HG03064 (cell line): ENCODE results near the gene TEPSIN.

Experiments used
- ATAC-seq: cut with Tn5 transposase; IDR thresholded peaks from one replicate; pipeline ENCODE4 v1.9.1; 2021; ENCODE audit warnings: low read depth; ENCODE audit not compliant: unreplicated experiment

TEPSIN gene

DNA sequence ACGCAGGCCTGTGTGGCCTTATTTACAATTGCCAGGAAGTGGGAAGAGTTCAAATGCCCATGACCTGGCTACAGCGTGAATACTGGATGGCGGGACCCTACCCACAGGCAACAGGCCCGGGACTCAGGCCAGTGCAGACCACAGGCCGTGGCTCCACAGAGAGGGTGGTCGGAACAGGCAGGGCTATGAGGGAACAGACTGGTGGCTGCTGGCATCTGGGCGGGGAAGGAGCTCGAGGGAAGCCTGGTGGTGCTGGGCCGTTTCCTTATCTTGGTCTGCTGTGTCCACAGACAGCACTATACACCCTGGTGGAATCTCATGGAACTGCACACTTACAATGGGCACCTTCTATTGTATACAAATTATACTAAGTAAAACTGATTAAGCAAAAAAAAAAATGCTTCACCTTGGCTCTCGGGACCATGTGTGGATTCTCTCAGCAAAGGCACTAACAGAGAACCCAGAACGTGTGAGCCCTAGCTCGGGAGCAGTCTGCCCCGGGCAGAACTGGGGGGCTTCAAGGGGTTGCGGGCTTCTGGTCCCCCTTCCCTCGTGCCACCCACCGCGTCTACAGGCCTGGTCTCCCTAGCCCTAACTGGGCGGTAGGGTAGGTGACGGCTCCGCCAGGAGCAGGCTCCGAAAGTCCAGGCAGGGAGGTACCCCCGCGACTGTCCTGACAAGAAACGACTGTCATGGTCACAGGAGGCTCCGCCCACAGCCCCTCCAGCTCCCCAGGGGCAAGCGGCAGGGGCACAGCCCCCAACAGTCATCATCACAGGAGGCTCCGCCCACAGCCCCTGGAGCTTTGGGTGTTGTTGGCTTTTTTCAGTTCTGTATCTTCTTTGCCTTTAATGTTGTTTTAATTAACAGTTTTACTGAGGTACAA, 37.9 kb downstream of the TEPSIN start:
- ATAC-seq, result no peak

DNA sequence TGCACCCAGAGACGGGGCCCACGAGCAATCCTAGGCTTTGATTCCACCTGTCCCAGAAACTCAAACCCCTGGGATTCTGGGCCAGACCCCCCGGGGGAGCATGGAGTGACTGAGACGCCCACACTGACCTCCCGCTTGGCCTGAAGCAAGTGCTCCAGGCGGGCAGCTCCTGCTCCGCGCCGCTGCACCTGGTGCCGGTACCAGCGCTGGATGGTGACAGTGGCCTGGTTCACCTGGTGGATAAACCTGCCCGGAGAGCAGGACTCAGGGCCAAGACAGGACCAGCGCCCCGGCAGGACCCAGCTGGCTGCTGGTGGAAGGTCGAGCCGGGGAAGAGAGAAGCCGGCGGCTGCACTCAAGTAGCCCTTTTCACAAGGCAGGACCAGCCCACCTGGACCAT, 38.7 kb downstream of the TEPSIN start:
- no peak for ATAC-seq

DNA sequence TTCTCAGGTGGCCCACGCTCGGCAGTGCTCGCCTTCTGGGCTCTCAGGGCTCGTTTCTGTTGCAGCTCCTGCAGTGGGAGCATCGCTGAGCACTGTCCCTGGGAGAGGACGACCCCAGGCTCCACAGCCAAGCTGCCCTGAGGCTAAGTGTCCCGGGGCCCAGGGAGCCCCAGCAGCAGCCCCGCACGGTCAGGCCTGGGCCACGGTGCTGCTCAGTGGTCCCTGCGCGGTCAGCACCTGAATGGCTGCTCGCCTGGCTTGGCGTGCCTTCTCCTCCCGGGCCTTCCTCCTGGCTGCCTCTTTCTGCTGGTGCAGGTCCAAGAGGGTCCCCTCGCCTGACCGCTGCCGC, 39.4 kb downstream of the TEPSIN start:
- no peak for ATAC-seq

DNA sequence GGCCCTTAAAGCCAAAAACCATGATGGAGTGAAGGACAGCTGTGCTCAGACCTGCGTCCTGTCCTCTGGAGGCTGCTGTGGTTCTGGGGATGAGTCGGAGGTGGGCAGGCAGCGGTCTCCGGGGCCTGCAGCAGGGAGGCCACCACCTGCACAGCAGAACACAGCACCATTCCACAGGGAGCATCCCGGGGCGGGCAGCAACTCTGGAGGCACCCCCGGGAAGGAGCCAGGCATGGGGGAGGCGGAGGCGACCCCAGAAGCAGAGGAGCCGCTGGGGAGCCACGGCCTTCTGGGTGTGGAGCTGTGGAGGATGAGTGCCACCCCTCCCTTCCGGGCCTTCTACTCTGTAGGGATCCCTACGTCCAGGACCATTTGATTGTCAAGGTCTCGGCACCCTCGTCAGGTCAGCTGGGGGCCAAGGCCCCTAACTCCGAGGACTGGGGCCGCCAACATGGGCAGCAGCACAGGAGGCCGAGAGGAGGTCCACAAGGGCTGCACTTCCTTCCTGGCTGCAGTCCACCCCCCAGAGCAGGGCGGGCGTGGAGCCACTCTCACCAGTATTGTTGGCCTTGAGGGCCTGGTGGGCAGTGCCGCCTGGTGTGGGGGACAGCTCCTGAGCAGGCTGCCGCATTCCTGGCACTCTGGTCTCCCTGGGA, 39.9 kb downstream of the TEPSIN start:
- ATAC-seq, result no peak

DNA sequence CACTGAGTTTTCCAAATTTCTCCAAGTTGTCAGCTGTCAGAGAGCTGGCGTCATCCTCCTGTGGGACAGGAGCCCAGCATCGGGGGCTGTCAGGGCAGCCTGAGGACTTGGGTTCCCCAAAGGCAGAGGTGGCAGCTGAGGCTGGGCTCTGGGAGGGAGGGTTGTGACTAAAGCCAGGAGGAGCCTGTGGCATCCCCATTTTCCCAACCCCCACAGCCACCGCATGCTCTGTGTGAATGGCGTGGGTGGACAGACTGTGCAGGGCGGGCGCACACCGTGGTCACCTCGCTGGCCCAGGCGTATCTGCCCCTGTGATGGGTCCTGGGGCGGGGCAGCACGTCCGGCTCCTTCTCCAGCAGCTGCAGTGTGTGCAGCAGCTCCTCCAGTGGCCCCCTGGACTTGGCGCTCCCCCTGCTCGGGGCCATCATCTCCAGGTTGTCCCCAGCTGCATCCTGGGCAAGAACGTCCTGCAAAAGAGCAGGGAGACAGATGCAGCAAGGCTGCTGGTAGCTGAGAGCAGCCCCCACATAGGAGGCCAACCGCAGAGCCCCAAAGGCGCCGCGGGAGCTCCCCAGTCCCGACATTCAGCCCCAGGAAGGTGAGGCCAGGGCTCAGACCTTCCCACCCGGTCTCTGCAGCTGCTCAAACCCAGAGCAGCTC, 40.9 kb downstream of the TEPSIN start:
- ATAC-seq, result no peak

DNA sequence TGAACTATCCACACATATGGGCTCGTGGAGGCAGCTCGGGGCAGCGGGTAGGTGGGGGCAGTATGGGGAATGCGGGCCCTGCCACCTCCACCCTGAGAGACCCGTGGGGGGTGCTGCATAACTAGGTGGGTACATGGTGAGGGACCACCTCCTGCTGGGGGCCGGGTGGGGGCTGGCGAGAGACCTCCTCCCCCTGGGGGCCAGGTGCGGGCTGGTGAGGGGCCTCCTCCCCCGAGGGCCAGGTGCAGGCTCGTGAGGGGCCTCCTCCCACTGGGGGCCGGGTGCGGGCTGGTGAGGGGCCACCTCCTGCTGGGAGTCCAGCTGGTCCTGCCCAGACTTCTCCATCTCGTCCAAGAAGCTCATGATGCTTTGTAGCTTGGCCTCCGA, 41.5 kb downstream of the TEPSIN start:
- ATAC-seq, result no peak

DNA sequence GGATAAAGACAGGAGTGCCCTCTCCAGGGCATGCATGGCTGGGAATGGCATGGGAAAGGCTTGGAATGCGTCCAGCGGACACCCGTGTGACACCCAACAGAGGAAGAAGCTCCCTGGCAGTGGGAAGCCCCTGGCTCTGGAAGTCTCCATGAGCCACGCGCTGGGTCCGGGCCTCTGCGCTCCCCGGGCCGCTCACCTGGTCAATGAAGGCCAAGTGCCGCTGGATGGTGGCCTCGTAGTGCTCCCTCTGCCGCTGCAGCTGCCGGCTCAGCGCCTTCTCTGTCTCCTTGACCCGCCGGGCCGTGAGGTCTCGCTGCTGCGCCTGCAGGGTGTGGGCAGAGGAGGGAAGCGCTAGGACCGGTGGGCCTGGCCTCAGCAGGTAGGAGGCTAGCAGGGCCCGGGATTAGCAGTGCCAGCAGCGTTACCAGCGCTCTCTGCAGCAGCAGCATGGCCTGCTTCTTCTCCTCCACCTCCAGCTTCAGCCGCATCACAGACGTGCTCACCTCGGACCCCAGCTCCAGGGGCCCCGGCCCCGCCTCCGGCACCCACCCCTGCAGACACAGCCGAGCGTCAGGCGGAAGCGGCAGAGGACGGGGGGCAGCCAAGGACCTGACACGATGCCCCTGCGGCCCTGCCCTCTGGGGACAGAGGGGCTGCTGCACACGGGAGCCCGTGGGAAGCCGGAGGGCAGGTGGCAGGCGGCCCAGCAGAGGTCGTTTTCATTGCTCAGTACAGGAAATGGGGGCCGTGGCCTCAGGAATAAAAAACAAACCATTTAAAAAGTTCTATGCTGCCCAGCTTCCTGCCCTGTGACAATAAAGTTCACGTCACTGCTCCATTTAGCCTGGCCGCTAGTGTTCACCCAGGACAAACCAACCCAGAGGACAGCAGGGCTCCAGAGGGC, 42.1 kb downstream of the TEPSIN start:
- ATAC-seq, result no peak

DNA sequence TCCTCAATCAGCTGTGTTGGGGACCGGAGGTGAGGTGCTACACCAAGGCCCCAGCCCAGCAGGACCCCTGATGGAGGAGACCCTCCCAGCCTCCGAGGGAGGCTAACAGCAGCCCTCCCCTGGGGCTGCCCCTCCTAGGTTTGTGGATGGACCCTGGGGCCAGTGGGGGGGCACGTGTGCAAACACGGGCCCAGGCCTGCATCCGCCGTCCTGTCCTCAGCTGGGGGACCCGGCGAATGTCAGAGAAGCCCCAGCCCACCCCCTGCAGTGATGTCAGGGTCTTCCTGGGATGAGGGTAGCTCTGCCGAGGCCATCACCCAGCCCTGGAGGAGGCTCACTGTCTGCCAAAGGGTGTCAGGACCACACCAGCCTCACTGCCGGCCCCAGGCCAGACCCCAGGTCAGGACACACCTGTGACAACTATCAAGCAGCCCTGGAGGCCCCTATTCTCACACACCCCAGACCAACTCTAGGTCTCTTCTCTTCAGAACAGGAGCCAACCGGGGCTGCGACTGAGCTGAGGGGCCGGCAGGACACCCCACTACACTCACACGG, 42.8 kb downstream of the TEPSIN start:
- no peak for ATAC-seq

DNA sequence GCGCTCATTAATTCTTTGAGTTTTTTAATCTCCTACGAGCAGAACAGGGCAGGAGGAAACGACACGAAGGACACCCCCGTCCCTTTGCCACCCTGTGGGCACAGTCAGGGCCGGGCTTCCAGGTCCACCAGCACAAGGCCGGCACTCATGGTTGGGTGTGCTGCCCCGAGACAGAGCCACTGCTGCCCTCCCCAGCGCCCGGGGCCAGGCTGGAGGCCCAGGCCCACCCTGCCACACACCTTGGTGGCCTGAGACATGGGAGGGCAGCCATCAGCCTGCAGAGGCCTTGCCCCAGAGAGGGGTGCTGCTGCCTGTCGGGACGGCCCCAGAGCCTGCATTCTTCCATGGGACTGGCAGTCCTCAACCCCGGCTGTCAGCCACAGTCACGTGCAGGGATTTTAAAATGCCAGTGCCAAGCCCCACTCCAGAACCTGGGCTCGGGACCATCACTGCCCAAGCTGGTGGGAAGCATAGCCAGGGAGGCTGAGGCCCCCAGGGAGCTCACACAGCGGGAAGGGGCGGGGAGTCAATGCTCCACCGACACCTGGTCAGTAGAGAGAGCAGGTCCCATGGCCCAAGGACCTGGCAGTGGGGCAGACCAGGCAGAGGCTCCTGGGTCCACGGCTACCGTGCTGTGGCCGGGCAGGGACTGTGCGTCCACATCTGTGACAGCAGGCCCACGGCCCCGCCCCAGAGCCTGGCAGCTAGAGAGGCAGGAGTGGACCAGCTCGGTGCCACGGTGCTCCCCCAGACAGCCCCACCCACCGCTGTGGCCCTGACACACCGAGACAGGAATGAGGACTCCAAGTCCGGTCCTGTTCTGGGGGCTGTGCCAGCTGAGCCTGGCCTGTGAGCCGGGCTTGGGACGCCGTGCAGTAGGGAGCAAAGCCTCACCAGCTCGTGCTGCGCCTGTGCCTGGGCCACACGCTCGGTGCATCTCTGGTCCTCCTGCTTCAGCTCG, 43.6 kb downstream of the TEPSIN start:
- no peak for ATAC-seq

DNA sequence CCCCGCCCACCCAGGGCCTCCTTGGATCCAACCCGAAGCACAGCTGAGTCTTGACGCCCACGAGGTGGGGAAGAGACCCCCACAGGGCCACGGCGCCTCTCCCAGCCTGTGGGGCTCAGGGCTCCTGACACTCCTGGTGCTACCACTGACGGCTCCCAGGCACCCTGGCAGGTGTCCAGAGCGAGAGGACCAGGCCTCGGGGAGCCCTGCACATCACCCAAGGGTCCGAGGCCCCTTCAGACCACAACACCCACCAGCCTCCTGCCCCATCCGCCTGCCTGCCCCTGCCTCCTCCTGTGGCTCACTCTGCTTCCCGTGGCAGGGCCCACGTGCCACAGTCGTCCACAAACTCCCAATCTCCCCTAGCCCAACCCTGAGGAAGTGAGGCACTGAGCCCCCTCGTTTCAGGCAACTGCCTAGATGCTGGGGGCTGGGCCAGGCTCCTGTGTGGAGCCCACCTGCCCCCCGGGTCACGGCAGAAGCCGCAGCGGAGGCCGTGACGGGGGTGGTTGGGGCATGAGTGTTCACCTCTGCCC, 44.6 kb downstream of the TEPSIN start:
- no peak for ATAC-seq

DNA sequence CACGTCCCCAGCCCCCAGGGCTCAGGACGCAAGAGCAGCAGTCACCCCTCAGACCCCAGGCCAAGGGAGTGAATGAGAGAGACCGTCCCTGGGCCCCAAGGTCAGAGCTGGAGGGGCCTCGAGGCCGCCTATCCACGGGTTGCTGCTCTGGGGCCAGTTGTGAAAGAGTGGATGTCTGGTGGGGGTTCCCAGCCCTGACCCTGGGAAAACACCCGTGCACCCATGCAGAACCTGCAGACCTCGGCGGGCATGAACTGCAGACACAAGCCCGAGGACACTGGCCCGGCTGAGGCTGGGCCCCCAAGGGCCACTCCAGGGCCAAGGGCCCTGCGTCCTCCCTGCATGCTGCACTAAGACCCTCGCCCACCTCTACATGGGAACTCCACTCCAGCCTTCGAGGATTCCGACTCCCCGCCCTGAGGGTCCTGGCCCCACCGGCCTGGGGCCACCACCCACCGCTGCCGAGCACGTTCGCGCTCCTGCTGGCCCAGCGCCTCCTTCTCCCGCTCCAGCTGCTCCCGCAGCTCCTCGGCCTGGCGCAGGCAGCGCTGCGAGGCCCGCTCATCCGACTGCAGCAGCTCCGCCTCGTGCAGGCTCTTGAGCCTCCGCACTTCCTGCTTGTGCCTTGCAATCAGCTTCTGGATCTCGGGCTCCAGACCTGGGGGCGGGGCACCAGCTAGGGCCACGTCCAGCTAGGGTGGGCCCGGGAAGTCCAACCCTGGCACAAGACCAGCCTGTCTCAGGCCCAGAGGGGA, 45.2 kb downstream of the TEPSIN start:
- no peak for ATAC-seq

DNA sequence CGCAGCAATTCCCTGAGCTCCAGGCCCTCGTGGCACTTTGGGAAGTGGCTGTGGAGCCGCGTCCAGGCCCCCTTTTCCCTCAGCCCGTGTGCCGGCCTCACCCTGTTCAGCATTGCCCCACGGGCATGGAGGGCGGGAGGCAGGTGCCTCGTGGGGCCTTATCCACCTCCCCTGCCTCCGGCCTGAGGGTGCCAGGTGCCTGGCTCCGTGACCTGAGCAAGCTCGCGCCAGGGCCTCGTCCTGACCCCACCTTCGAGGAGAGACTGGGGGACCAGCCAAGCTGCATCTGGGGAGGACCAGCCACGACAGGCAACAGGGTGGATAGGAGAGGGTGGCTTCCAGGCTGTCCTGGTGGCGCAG, 45.8 kb downstream of the TEPSIN start:
- no peak for ATAC-seq

DNA sequence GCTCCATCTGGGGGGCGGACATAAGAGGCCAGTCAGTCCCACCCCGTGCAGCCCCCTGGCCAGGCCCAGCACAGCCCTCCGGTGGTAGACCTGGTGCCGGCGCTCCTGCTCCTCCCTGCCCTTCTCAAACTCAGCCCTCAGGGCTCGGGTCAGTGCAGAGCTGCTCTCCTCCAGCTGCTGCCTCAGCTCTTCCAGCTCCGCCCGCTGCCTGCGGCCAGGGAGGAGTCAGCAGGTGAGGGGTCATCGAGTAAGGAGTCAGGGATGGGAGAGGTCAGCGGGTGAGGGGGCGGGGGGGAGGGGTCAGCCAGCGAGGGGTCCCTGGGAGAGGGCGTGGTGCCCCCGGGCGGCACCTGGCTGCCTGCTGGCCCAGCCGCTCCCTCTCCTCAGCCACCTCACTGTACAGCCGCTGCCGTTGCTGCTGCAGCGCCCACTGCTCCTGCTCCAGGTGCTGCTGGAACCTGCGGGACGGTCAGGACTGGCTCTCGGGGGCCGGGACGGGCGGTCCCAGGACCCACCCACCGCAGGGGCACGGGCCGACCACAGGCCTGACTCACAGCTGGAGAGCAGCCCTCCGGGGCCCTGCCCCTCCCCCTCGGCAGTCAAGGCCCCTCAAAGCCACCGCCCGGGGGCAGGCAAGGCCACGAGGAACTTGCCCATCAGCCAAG, 46.3 kb downstream of the TEPSIN start:
- no peak for ATAC-seq

DNA sequence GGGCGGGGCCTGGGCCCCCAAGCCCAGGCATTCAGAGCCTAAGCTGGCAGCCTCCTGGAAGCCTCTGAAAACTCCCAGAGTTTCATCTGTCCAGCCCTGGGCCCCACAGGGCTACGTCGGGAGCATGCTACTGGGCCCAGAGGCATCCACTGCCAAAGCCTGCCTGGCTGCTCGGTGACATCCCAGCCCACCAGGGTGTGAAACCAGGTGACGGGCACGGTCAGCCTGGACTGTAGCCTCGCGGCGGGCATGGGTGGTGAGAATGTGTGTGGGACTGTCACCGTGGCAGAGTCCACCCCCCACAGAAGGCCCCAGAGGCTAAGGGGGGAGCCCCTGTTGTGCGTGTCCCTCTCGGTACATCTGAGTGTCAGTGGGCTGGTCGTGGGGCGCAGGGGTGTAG, 47.2 kb downstream of the TEPSIN start:
- no peak for ATAC-seq

DNA sequence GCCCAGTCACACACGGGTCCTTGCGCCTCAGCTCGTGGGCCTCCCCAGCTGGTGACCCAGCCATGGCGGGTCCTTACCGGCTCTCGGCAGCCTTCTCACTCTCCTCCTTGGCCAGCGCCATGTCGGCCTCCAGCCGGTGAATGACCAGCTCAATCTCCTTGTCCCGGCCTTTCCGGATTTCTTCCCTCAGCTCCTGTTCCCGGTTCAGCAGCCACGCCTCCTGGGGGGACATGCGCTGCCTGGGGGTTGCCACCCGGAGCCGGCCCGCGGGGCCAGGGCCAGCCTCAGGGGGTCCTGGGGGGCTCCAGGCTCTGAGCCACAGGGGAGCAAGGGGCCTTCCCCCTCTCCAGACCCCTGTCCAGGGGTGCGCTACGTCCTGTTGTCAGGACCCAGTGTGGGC, 47.7 kb downstream of the TEPSIN start:
- no peak for ATAC-seq

DNA sequence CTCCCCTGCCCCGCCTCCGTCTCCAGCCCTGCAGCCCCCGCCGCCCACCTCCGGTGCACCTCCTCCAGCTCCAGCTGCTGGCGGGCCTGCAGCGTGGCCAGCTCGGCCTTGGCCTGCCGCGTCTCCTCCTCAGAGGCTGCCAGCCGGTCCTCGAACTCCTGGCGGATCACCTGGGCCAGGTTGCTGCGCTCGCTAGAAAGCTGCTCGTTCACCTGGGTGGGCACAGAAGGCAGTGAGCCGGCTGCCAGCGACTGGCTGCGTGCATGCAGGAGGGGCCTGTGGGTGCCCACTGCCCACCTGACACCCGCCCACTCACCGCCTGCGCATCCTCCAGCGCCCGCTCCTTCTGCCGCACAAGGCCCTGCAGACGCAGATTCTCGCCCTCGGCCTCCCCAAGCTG, 48.3 kb downstream of the TEPSIN start:
- no peak for ATAC-seq

DNA sequence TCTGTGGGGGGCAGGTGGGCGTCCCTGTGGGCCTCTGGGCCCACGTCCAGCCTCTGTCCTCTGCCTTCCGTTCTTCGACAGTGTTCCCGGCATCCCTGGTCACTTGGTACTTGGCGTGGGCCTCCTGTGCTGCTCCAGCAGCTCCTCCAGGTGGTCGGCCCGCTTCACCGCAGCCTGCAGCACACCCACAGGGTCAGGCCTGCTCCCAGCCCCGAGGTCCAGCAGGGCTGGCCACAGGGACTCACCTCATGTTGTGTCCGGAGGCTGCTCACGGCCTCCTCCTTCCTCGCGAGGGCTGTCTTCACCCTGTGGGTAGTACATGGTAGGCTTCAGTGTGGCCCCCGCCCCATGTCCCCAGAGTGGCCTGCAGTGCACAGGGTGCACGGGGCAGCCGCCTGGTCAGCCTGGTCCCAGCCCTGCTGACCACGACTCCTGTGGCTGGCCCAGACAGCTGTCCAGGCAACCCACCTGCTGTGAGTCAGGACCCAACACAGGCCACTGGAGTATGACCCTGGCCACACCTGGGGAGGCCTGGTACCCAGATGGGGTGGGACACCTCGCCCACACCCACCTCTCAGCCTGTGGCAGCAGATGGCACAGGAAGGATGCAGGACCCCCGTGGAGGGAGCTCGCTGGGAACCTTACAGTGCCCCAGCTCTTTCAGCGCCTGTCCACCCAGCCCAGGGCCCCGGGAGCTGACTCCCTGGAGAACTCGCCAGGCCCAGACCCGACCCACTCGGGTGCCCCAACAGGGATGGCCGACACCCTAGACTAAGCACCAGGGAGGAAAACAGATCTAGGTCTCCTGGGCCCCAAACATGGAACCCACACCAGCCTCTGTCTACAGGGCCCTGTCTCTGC, 49.0 kb downstream of the TEPSIN start:
- ATAC-seq, result no peak
